Esophagus muscularis mucosa (tissue), 4 donors: ENCODE data around the gene CNTROB.

Experiments used
- CTCF ChIP-seq, 3 experiments: fragments of 200-600 bp in 2 of 3; fragments of 450-650 bp in 1 of 3; sonication (generic) in 2 of 3; IDR thresholded peaks; one replicate each; pipeline ENCODE4 v1.5.1; 2017 to 2019; ENCODE audit warnings: antibody characterized with exemption in 3 of 3, mild to moderate bottlenecking in 2 of 3, moderate library complexity in 1 of 3
- EP300 ChIP-seq: sonication (generic); formaldehyde crosslinking; IDR thresholded peaks from one replicate; pipeline ENCODE4 v1.6.1; 2017; ENCODE audit warnings: antibody characterized with exemption
- POLR2A ChIP-seq: fragments of 450-650 bp; IDR thresholded peaks from one replicate; pipeline ENCODE4 v1.6.1; 2017; ENCODE audit warnings: antibody characterized with exemption, moderate library complexity, mild to moderate bottlenecking, low read depth

GRCh38 chr17:7883781-7884386 lies 48.1 kb upstream of the CNTROB start:
- TF ChIP-seq CTCF (IDR thresholded peaks at IDR 0.05): no peak
- no peak for TF ChIP-seq POLR2A
- TF ChIP-seq EP300: no peak
